Hepatocyte (in vitro differentiated cells): ENCODE measurements around the gene PLA2G4E. TPM values are rescaled to one million over a fixed set of nuclear protein-coding genes. Genes with fewer than 3 reads are reported as not detected.

ENCODE experiments used
- DNase-seq: peaks from one replicate; pipeline ENCODE4 v3.0.0-alpha.2; 2016; ENCODE audit warnings: low spot score
- H2AFZ ChIP-seq: fragments of 200-600 bp; sonication (generic); 2 replicates; pipeline ENCODE4 v1.6.0; 2016; ENCODE audit warnings: antibody characterized with exemption, mild to moderate bottlenecking
- H3K27ac ChIP-seq: fragments of 200-600 bp; sonication (generic); 2 replicates; pipeline ENCODE4 v1.5.1; 2016; ENCODE audit warnings: mild to moderate bottlenecking
- H3K27me3 ChIP-seq: fragments of 200-600 bp; sonication (generic); 2 replicates; pipeline ENCODE4 v1.6.1; 2016
- H3K36me3 ChIP-seq: fragments of 200-600 bp; sonication (generic); replicated peaks from 2 replicates; pipeline ENCODE4 v1.5.1; 2016; ENCODE audit warnings: low read depth; ENCODE audit not compliant: insufficient read depth
- H3K4me1 ChIP-seq: fragments of 200-600 bp; sonication (generic); 2 replicates; pipeline ENCODE4 v1.5.1; 2016; ENCODE audit warnings: mild to moderate bottlenecking, moderate library complexity; ENCODE audit not compliant: insufficient read depth
- H3K4me2 ChIP-seq: fragments of 200-600 bp; sonication (generic); 2 replicates; pipeline ENCODE4 v1.6.0; 2016
- H3K4me3 ChIP-seq: fragments of 200-600 bp; sonication (generic); 2 replicates; pipeline ENCODE4 v1.5.1; 2016; ENCODE audit warnings: mild to moderate bottlenecking
- H3K79me2 ChIP-seq: fragments of 200-600 bp; sonication (generic); 2 replicates; pipeline ENCODE4 v1.6.0; 2017; ENCODE audit warnings: mild to moderate bottlenecking
- H3K9me2 ChIP-seq: fragments of 200-600 bp; sonication (generic); replicated peaks from 2 replicates; pipeline ENCODE4 v1.6.0; 2017; ENCODE audit warnings: mild to moderate bottlenecking; ENCODE audit not compliant: insufficient read depth
- H3K9me3 ChIP-seq: fragments of 200-600 bp; sonication (generic); 2 replicates; pipeline ENCODE4 v1.5.1; 2016; ENCODE audit warnings: low read depth, mild to moderate bottlenecking
- H4K20me1 ChIP-seq: fragments of 200-600 bp; sonication (generic); 2 replicates; pipeline ENCODE4 v1.6.0; 2016; ENCODE audit warnings: mild to moderate bottlenecking; ENCODE audit not compliant: insufficient read depth, poor library complexity, severe bottlenecking
- EZH2 ChIP-seq: fragments of 200-600 bp; sonication (generic); IDR thresholded peaks from 2 replicates; pipeline ENCODE4 v1.6.1; 2016; ENCODE audit warnings: antibody characterized with exemption, mild to moderate bottlenecking, borderline replicate concordance
- EZH2phosphoT487 ChIP-seq: fragments of 200-600 bp; sonication (generic); IDR thresholded peaks from one replicate; pipeline ENCODE4 v1.6.1; 2018; ENCODE audit warnings: antibody characterized with exemption, mild to moderate bottlenecking, low read depth, moderate library complexity; ENCODE audit not compliant: unreplicated experiment, severe bottlenecking
- WGBS: methylation state at CpG from one replicate; pipeline ENCODE4 v1.1.6; 2016; ENCODE audit warnings: low lambda C conversion rate; ENCODE audit errors: missing lambda C conversion rate; 5-methylcytosine and 5-hydroxymethylcytosine counted together
- polyA plus RNA-seq: library from polyadenylated mRNA; unstranded; fragments of >200 nt; fragmentation: Nextera tagmentation; extraction: Ambion mirVana; gene quantifications from 2 replicates; pipeline ENCODE4 v1.2.1, GENCODE V29; 2016
- total RNA-seq: library from RNA; depleted of rRNA; stranded (reverse); fragments of >200 nt; gene quantifications from 2 replicates; pipeline ENCODE4 v1.2.3, GENCODE V29; 2014
- TF ChIP-seq, protein P1 (sequence below): fragments of 200-600 bp; sonication (generic); IDR thresholded peaks from 2 replicates; pipeline ENCODE4 v1.5.1; 2016; ENCODE audit warnings: antibody characterized with exemption, mild to moderate bottlenecking; ENCODE audit not compliant: poor library complexity

The PLA2G4E gene
- total and polyA plus RNA-seq, 2 experiments from 2014 or later, result 0.07 to 0.54 TPM

DNA sequence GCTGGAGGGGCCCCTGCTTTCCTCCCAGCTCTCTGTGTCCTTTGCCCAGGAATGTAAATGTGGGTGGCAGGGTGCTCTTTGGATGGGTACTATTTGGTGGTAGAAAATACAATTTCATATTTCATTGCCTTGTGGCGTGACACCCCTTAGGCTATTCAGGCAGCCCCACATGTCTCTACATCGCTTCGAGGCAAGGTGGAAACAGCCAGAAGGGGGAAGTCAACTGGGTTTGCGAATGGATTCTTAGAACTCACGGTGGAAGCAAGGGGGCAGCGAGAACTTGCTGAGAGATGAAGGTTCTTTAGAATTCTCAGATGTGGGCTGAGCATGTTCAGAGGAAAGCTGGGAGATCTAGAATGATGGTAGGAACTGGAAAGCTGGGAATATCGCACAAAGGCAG, 48.2 kb upstream of the PLA2G4E start:
- Histone ChIP-seq H3K9me3 (no peaks in the 10 kb centered on the region), H4K20me1 (no peaks in the 10 kb centered on the region), H3K27me3 (no peaks in the 10 kb centered on the region), H3K4me1 (peaks cover 6% of the 10 kb centered on the region), H3K9me2 (no peaks in the 10 kb centered on the region), H3K4me3 (no peak overlapping the region), H3K36me3 (no peaks in the 10 kb centered on the region), H2AFZ (no peak overlapping the region), H3K79me2 (no peaks in the 10 kb centered on the region), H3K4me2 (no peak overlapping the region), H3K27ac (no peak overlapping the region)
- WGBS, result 80% methylated on average over 7 of the region's 7 CpGs
- DNase-seq, result no peak
- TF ChIP-seq EZH2phosphoT487 (no peak), EZH2 (no peak)
- TF ChIP-seq, protein P1, sequence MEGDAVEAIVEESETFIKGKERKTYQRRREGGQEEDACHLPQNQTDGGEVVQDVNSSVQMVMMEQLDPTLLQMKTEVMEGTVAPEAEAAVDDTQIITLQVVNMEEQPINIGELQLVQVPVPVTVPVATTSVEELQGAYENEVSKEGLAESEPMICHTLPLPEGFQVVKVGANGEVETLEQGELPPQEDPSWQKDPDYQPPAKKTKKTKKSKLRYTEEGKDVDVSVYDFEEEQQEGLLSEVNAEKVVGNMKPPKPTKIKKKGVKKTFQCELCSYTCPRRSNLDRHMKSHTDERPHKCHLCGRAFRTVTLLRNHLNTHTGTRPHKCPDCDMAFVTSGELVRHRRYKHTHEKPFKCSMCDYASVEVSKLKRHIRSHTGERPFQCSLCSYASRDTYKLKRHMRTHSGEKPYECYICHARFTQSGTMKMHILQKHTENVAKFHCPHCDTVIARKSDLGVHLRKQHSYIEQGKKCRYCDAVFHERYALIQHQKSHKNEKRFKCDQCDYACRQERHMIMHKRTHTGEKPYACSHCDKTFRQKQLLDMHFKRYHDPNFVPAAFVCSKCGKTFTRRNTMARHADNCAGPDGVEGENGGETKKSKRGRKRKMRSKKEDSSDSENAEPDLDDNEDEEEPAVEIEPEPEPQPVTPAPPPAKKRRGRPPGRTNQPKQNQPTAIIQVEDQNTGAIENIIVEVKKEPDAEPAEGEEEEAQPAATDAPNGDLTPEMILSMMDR, result no peak

DNA sequence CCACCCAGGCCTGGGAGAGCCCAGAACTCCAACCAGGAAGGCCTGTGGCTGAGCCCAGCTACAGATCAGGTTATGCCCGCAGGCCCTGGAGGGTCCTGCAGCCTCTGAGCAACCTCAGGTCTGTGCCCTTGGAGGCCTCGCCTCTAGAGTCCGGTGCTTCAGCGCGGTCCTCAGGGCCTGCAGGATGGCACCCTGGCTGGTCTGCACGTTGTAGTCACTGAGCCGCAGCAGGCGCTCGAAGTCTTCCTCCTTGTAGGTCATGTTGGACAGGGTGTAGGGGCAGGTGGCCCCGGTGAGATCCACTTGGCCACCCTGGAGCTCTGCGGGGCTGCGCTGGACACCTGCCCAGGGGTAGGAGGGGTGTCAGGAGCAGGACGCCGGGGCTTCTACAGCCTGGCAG, 47.8 kb upstream of the PLA2G4E start:
- H3K4me3 ChIP-seq, result no peak overlapping the region
- no peaks in the 10 kb centered on the region for H4K20me1 ChIP-seq
- no peaks in the 10 kb centered on the region for H3K27me3 ChIP-seq
- no peaks in the 10 kb centered on the region for H3K79me2 ChIP-seq
- peaks cover 6% of the 10 kb centered on the region for H3K4me1 ChIP-seq
- no peak overlapping the region for H2AFZ ChIP-seq
- TF ChIP-seq EZH2 (no peak), EZH2phosphoT487 (no peak)
- TF ChIP-seq, protein P1, result no peak
- H3K27ac ChIP-seq, result no peak overlapping the region
- no peaks in the 10 kb centered on the region for H3K9me2 ChIP-seq
- H3K36me3 ChIP-seq, result no peaks in the 10 kb centered on the region
- 85% methylated on average over 14 of the region's 14 CpGs for WGBS
- no peaks in the 10 kb centered on the region for H3K9me3 ChIP-seq
- no peak for DNase-seq
- no peak overlapping the region for H3K4me2 ChIP-seq

GRCh38 chr15:42066764-42067415, 46.0 kb upstream of the PLA2G4E start:
- Histone ChIP-seq H3K27ac (no peak overlapping the region), H4K20me1 (no peaks in the 10 kb centered on the region), H3K36me3 (no peaks in the 10 kb centered on the region), H3K4me3 (no peak overlapping the region), H3K9me3 (no peaks in the 10 kb centered on the region), H3K9me2 (no peaks in the 10 kb centered on the region), H3K4me1 (peaks cover 6% of the 10 kb centered on the region), H3K4me2 (no peak overlapping the region), H3K79me2 (no peaks in the 10 kb centered on the region), H3K27me3 (no peaks in the 10 kb centered on the region), H2AFZ (no peak overlapping the region)
- DNase-seq, result no peak
- 44% methylated on average over 10 of the region's 10 CpGs for WGBS
- TF ChIP-seq EZH2 (no peak), EZH2phosphoT487 (no peak)
- TF ChIP-seq, protein P1, result no peak
